ELF-1 (cell line): ENCODE data around the gene CCDC178.
A peak's percentile ranks its signal among the peaks of the same experiment; 100 is the strongest.
"Not testable (repeated sequence)": the region's sequence is repeated elsewhere in the genome, so short reads cannot be mapped to it uniquely, and the experiment has no call there.

ENCODE experiments used
- DNase-seq: peaks from one replicate; pipeline ENCODE4 v3.0.0-alpha.2; 2016; ENCODE audit warnings: low read depth, low spot score

The CCDC178 gene

GRCh38 chr18:33355263-33355662 is 85.3 kb downstream of the CCDC178 start:
- DNase-seq = no peak

- DNase-seq = no peak
These were observed 90.3 kb downstream of the CCDC178 start for GRCh38 chr18:33350256-33350655.

- DNase-seq = not testable (repeated sequence)
These were observed 100.8 kb downstream of the CCDC178 start for GRCh38 chr18:33339733-33340132.

- DNase-seq = no peak
These were observed 105.7 kb downstream of the CCDC178 start for GRCh38 chr18:33334781-33335180.

GRCh38 chr18:33330711-33331110 is 109.8 kb downstream of the CCDC178 start:
- no peak for DNase-seq

- no peak for DNase-seq
These were observed 113.5 kb downstream of the CCDC178 start for GRCh38 chr18:33326975-33327374.

- DNase-seq = no peak
These were observed 122.9 kb downstream of the CCDC178 start for GRCh38 chr18:33317640-33318039.

- peak; percentile 45 for DNase-seq
These were observed 124.4 kb downstream of the CCDC178 start for GRCh38 chr18:33316146-33316587.

GRCh38 chr18:33307520-33307919 is 133.0 kb downstream of the CCDC178 start:
- DNase-seq = no peak

GRCh38 chr18:33304277-33304676 is 136.2 kb downstream of the CCDC178 start:
- no peak for DNase-seq

- DNase-seq = no peak
These were observed 149.0 kb downstream of the CCDC178 start for GRCh38 chr18:33291539-33291938.

GRCh38 chr18:33288082-33288716 is 152.3 kb downstream of the CCDC178 start:
- DNase-seq = no peak

- DNase-seq = no peak
These were observed 157.7 kb downstream of the CCDC178 start for GRCh38 chr18:33282709-33283333.

GRCh38 chr18:33282142-33282541 is 158.4 kb downstream of the CCDC178 start:
- no peak for DNase-seq

GRCh38 chr18:33277431-33277830 is 163.1 kb downstream of the CCDC178 start:
- no peak for DNase-seq

- no peak for DNase-seq
These were observed 164.7 kb downstream of the CCDC178 start for GRCh38 chr18:33275843-33276242.

- no peak for DNase-seq
These were observed 170.2 kb downstream of the CCDC178 start for GRCh38 chr18:33270297-33270696.

- DNase-seq = no peak
These were observed 171.3 kb downstream of the CCDC178 start for GRCh38 chr18:33269223-33269622.

GRCh38 chr18:33264566-33264965 is 176.0 kb downstream of the CCDC178 start:
- no peak for DNase-seq

- DNase-seq = no peak
These were observed 201.2 kb downstream of the CCDC178 start for GRCh38 chr18:33239298-33239697.

GRCh38 chr18:33232318-33232626 is 208.2 kb downstream of the CCDC178 start:
- DNase-seq = no peak

- DNase-seq = peak; percentile 82
These were observed 208.8 kb downstream of the CCDC178 start for GRCh38 chr18:33231474-33232317.

GRCh38 chr18:33212363-33212762 is 228.2 kb downstream of the CCDC178 start:
- no peak for DNase-seq
